ENCODE results near the gene ELP1.

DNA sequence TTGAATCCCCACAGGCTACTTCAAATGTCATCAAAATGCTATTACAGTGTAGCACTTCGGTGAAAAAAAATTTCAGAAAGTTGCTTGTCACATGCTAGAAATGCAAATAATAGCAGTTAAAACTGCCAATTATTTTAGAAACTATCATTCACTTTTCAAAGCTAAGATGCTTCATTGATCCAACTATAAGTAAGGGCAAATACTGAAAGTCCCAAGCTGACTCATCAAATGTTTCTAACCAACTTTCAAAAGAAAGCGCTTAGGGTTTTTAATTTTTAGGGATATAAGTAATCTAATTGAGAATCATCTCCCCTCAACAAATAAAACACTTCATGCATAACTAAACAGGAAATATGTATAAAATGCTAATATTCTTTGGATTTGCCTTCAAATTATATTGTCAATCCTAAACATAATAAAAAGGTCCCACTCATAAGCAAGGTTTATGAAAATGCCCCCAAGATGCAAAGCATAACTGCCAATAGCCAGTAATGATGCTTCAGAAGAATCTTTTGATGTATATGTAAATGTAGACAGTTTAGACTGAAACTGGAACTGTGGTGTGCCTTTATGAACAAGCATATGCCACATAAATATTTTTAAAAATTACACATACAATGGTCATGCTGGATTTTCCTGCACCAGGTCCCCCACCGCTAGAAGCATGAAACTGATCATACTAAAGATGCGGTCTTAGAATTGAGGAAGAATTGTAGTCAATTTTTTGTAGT is 59.7 kb downstream of the ELP1 start:
- TF ChIP-seq, protein P1, sequence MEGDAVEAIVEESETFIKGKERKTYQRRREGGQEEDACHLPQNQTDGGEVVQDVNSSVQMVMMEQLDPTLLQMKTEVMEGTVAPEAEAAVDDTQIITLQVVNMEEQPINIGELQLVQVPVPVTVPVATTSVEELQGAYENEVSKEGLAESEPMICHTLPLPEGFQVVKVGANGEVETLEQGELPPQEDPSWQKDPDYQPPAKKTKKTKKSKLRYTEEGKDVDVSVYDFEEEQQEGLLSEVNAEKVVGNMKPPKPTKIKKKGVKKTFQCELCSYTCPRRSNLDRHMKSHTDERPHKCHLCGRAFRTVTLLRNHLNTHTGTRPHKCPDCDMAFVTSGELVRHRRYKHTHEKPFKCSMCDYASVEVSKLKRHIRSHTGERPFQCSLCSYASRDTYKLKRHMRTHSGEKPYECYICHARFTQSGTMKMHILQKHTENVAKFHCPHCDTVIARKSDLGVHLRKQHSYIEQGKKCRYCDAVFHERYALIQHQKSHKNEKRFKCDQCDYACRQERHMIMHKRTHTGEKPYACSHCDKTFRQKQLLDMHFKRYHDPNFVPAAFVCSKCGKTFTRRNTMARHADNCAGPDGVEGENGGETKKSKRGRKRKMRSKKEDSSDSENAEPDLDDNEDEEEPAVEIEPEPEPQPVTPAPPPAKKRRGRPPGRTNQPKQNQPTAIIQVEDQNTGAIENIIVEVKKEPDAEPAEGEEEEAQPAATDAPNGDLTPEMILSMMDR (IDR thresholded peaks at IDR 0.05; ENCODE audit: poor library complexity) = no peak
- no peak for TF ChIP-seq EZH2 (IDR thresholded peaks at IDR 0.05; ENCODE audit: borderline replicate concordance)

Data from hepatocyte (in vitro differentiated cells).